WTC11 (cell line): ENCODE measurements around the gene TMEM151B.

Experiments used
- CBFB ChIP-seq: sonication (generic); formaldehyde crosslinking; IDR thresholded peaks from 2 replicates; pipeline ENCODE4 v1.8.1; 2022; ENCODE audit warnings: mild to moderate bottlenecking, low read depth, missing genetic modification reagents
- CTCF ChIP-seq: fragments of 200-600 bp; IDR thresholded peaks from 2 replicates; pipeline ENCODE4 v1.8.0; 2022; ENCODE audit warnings: antibody characterized with exemption
- ESRRA ChIP-seq: sonication (generic); formaldehyde crosslinking; IDR thresholded peaks from 2 replicates; pipeline ENCODE4 v1.8.1; 2022; ENCODE audit warnings: mild to moderate bottlenecking, missing genetic modification reagents, borderline replicate concordance
- ETV6 ChIP-seq: sonication (generic); formaldehyde crosslinking; IDR thresholded peaks from 2 replicates; pipeline ENCODE4 v1.8.1; 2022; ENCODE audit warnings: mild to moderate bottlenecking, missing genetic modification reagents
- MAX ChIP-seq: sonication (generic); formaldehyde crosslinking; IDR thresholded peaks from 2 replicates; pipeline ENCODE4 v1.8.0; 2022; ENCODE audit warnings: mild to moderate bottlenecking, missing genetic modification reagents
- MYBL2 ChIP-seq: sonication (generic); formaldehyde crosslinking; IDR thresholded peaks from 2 replicates; pipeline ENCODE4 v1.8.1; 2023; ENCODE audit warnings: mild to moderate bottlenecking, moderate library complexity, missing genetic modification reagents
- NR3C1 ChIP-seq: sonication (generic); formaldehyde crosslinking; conservative IDR thresholded peaks from 2 replicates; pipeline ENCODE4 v1.8.1; 2023; ENCODE audit warnings: low read depth, mild to moderate bottlenecking, missing genetic modification reagents
- TCF7 ChIP-seq: sonication (generic); formaldehyde crosslinking; IDR thresholded peaks from 2 replicates; pipeline ENCODE4 v1.8.0; 2022; ENCODE audit warnings: mild to moderate bottlenecking, low read depth, missing genetic modification reagents, moderate library complexity
- TEAD4 ChIP-seq: sonication (generic); formaldehyde crosslinking; IDR thresholded peaks from 2 replicates; pipeline ENCODE4 v1.8.0; 2022; ENCODE audit warnings: mild to moderate bottlenecking, missing genetic modification reagents
- ZNF232 ChIP-seq: sonication (generic); formaldehyde crosslinking; IDR thresholded peaks from 2 replicates; pipeline ENCODE4 v1.8.0; 2022; ENCODE audit warnings: mild to moderate bottlenecking, missing genetic modification reagents

GRCh38 chr6:44255105-44255808 lies 15.0 kb upstream of the TMEM151B start:
- no peak for TF ChIP-seq NR3C1 (CRISPR knock-in tag)
- TF ChIP-seq CTCF, result no peak
- TF ChIP-seq MYBL2, result no peak
- no peak for TF ChIP-seq MAX (CRISPR knock-in tag)
- TF ChIP-seq ESRRA (CRISPR knock-in tag), result no peak
- no peak for TF ChIP-seq ETV6 (CRISPR knock-in tag)
- TF ChIP-seq CBFB (CRISPR knock-in tag), result no peak
- TF ChIP-seq ZNF232 (CRISPR knock-in tag), result no peak
- TF ChIP-seq TCF7 (CRISPR knock-in tag), result no peak
- TF ChIP-seq TEAD4 (CRISPR knock-in tag), result no peak
